Activated naive CD4-positive, alpha-beta T cell (primary cell): ENCODE results near the gene AIG1.

Experiments
- DNase-seq, 4 experiments: peaks; one replicate each; lab custom pipeline; 2025; lab: John Stamatoyannopoulos, UW

AIG1 gene

DNA sequence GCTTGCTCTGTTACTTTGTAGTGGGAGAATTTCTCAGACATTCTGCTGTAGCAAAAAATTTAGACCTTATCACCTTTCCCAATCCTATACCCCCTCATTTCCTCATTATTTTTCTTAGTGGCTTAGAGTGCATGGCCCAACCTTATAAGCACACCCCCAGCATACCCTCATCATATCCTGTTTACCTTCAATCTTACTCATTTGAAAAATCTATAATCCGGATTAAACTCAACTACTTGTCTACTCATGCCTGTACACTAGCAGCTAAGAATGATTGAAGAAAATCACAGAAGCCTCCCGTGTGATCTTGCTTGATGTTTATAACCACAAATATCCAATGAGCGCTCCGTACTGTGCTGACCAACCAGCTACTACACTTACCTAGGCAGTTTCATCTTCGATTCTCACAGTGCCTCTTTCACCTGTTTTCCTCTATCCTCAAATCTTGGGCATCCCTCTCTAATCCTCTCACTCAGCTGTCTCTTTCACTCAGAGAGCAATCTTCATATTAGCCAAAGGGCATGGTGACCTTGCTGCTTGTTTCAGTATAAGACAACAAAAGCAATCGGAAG, 36.6 kb downstream of the AIG1 start:
- no peak for DNase-seq

DNA sequence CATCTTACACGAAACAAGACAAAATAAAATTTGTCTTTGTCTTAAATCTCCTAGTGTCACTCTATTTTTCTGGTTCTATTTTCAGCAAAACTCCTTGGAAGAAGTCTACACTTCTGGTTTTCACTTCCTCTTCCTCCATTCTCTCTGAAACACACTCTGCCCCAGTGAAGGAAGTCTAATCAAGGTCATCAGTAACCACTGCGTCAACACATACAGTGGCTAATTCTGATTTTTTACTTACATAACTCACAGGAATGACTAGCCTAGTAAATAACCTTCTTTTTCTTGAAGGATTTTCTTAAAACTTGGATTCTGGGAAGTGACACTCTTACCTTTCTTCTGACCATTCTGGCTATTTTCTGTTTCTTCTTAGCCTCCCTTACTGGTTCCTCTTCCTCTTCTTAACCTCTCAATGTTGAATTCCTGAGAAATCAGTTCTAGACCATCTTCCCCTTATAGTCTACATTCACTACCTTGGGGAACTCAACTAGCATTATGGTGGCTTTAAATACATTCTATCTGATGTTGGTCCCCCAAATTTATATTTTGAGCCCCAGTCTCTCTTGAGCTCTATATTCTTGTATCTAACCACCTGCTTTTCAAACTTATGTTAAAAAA, 37.5 kb downstream of the AIG1 start:
- DNase-seq: no peak

DNA sequence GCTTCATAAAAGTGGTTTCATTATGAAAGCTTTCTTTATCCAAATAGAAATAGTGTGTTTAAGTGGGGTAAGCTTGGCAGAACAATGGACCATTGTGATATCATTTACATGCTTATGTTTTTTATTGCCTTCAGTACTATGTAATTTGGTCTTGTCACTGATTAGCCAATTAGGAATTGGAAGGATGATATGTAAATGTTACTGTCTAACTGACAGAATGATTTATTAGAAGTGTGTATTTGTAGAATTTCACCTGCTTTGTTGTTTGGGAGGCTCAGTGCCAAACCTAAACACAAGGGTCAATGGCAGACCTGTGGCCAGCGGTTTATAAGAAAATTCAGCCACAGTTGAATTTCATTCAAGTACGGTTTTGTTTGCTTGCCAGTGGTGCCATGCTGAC, 39.0 kb downstream of the AIG1 start:
- DNase-seq: no peak

DNA sequence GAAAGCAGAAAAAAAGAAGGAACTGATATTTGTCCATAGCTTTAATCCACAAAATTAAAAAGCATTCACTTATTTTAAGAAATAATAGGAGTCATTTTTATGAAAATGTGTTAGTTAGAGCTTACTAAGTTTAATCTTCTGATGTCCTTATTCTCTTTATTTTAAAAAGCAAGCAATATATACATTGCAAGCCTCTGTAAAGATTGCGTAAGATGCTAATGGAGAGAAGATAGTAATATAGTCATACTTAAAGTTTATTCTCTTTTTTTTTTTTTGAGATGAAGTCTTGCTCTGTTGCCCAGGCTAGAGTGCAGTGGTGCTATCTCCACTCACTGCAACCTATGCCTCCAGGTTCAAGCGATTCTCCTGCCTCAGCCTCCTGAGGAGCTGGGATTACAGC, 39.7 kb downstream of the AIG1 start:
- no peak for DNase-seq

DNA sequence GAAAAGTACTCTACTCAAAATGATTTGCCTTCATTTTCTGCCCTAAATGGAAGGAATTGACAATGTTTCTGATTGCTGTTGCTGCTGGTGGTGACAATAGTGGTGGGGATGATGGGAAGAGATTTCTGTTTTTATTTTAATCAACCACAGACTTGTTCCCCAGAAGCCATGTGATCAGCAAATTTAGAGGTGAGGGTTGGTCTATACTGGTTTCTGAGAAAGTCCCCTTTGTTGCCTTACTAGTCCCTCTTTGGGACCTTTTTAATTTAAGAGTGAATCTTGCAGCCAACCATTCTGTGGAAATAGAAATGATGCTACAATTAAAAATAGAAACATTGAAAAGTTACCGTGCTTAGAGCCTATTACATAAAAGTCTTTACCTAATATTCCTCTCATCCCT, 43.2 kb downstream of the AIG1 start:
- DNase-seq: no peak

DNA sequence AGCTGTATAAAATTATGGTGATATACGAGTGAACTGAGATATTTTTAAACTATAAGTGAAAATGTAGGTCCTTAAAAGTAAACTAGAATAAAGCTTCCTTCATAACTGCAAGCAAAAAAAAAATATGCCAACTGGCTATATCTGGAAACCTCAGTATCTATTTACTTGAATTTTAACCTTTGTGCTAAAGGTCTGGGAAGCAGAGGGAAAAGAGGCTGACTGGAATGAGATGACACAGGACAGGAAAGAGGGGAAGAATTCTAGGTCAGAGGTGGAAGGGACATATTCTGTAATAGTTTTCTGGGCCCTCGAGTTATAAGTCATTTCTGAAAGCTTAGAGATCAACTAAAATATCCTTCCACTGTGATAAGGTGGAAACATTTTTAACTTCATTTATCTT, 46.8 kb downstream of the AIG1 start:
- DNase-seq: no peak

DNA sequence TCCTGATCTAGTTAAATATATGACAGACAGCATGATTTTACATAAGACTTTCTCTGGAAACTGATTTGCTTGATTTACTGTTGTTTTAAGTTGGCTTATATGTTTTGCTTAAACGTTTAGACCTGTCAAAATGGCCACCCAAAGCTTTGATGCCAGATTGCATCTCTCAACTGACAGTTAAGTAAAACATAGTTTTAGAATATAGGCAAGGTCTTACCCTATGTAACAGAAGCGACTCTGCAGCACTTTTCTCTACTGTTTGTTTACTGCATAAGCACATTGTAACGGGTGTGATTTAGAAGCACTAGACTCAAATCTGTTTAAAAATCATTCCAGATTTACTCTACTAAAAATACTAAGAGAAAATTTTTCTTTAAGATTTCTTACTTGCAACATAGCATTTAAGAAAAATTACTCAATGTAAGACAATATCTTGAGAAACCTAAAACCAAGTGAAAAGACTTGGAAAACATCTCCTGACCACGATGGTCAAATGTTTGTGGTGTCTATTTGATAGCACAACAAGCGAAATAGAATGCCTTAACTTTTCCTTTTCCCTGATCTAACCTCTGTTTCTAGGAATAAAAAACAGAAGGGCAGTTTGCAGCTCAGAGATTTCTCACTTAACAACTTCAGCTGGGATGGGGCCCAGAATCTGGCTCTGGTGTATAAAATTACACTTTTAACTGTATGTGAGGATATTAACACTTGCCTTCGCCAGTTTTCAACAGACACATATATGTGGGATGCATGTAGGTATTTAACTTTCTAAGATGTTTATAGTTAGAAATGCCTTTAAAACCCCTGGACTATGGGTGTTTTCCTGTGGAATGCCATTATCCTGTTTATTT, 47.4 kb downstream of the AIG1 start:
- no peak for DNase-seq

DNA sequence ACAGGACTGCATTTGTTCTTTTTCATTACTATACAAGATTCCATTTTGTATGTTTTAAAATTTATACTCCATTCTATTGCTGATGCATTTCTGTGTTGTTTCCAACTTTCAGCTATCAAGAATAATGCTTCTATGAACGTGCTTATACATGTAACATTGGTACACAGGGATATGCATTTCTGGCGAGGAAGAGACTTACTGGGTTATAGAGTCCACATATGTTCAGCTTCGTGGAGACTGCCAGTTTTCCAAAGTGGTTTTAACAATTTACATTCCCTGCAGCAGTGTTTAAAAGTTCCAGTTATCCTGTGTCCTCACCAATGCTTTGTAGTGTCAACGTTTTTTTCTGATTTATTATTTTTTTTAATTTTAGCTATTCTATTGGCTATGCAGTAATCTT, 48.5 kb downstream of the AIG1 start:
- no peak for DNase-seq

DNA sequence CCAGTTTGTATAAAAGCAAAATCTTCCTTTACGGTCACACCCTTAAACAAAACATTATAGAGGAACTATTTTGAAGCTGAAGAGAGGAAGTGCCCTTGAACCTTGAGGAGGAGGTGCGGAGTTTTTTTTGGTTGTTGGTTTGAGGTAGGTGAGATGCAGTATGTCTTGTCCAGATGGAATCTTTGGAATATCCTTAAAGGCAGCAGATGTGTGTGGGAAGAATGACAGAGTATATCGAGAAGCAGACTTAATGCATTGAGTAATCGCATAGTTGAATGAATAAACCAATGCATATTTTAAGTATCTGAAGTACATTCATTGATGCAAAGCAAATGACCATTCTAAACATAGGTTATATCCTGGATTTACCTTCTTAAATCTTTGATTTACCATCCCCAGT, 49.9 kb downstream of the AIG1 start:
- no peak for DNase-seq

DNA sequence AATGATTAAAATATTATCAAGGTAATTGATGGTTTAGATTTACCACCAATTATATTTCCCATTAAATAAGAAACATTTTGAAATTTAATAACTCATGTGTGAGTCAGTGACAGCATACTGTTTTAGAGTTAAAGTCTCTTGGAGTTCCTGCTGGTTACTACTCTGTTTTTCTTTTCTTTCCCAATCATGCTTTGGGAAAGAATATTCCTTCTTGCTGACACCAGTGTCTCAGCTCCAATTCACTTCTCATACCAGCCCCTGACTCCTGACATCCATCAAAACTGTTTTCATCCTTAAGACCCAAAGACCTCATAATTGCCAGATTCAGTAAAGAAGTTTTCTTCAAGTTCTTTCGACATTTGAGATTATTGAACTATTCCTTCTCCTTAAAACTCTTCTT, 50.3 kb downstream of the AIG1 start:
- DNase-seq: no peak

DNA sequence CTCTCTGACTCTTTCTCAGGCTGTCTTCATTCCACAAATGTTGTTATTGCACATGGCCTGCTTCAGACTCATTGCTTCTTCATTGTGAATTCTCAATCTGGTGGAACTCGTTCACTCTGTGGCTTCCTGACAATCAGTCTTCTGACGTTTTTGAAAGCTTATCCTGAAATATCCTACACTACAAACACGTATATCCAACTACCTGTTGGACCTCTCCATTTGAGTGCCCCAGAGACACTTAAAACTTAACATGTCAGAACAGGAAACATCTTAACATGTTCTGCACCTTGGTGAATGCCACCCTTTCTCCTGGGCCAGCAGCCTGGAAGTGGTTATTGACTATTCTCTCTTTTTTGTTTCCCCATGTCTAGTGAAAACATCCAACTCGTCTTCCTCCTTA, 50.8 kb downstream of the AIG1 start:
- no peak for DNase-seq

DNA sequence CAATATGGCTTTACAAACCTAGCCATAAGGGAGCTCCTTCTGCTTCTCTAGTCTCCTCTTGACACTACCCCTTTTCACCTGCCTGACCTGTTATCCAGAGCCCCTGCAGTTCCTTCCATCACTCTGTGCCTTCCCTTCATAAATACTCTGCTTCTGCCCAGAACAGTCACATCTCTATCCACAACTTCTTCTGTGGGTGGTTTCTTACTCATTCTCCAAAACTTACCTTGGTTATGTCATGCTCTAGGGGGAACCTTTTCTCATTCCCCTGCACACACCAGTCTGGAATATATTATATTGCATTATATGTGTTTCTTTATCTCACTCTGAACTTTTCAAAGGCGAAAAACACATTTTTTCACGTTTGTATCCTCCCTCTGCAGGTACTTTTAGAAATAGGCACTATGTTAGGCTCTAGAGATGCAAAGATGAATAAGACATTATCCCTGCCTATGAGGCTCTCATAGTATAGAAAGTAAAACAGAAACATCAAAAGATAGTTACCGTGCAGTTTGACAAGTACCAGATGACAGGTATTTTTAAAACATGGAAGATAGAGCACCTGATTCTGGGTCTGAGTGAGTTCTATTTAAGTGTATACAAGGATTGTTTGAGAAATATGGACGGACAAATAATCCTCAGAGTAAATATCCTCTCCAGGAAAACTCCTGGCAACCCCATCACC, 51.5 kb downstream of the AIG1 start:
- DNase-seq: no peak

DNA sequence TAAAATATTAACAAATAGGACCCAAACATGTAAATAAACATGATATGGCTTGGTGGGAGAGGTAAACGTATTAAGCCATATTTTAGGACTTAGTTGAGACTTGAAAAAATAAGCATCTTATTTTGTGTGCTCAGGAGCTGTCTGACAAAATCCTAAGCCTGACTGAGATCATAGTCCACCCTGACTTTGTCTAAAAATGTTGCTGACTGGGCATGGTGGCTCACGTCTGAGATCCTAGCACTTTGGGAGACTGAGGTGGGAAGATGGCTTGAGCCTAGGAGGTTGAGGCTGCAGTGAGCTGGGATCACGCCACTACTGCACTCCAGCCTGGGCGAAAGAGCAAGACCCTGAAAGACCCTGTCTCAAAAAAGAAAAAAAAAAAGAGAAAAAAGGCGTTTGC, 52.1 kb downstream of the AIG1 start:
- DNase-seq: no peak

DNA sequence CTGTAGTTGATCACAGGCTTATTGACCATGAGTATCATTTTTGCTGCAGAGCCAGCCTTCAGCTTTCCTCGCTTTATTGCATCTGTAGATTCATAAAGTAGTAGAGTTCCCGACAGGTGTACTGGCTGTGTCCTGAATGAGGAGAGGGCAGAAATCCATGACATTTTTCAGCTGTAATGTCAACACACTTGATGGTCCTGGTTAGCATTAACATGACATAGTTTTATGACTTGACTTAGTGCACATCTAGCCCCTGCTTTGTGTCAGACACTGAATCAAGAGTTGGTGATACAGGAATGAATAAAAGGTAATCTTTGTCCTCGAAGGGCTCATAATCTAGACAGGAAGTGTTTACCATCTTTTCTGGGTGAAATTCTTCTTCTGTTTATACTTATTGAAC, 55.0 kb downstream of the AIG1 start:
- DNase-seq: no peak

DNA sequence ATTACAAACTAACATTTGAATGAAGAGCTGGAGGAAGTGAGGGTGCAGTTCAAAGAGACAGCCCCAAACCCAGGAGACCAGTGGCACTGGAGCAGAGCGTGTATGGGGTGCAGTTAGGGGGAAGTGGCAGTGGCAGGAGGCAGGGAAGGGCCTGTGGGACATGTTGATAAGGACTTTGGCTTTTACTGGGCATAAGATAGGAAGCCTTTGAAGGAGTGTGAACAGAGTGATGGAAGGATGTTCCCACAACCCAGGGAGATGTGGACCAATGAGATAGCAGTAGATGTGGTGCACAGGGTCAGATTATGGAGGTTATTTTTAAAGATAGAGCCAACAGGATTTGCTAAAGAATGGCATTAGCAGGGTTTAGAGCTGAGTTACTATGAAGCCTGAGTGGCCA, 56.4 kb downstream of the AIG1 start:
- DNase-seq: no peak

DNA sequence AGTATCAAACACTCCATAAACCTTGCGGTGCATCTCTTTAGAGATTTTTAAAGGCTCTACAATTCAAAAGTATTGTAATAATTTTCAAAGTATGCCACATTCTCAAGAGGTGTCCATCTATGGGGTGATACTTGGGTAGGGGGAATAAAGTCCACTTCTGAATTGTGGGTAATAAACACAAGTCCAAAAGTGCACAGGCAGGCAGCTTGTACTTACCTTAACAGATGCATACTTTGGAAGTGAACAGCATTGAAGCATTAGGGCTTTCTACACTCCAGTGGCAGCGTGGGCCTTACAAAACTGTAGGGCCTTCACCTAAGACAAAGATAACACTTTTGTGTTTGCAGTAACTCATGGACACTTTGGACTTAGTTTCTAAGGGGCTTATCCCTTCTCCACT, 58.6 kb downstream of the AIG1 start:
- DNase-seq: no peak

DNA sequence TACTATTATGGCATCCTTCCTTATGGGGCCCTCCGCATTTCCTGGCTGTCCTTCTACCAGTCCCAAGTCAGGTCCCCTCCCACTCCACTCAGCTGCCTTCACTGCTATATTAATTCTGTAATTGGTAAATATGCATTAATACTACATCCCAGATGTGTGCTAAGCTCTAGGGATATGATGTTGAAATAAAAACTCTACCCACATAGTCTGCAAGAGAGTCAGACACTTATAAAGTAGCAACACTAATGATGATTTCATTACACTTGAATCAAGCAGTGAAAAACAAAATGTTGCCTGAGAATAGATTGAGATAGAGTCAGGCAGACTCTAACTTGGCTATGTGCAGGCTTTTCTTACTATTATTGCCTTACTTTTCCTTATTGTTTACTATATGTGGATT, 62.4 kb downstream of the AIG1 start:
- DNase-seq: no peak

DNA sequence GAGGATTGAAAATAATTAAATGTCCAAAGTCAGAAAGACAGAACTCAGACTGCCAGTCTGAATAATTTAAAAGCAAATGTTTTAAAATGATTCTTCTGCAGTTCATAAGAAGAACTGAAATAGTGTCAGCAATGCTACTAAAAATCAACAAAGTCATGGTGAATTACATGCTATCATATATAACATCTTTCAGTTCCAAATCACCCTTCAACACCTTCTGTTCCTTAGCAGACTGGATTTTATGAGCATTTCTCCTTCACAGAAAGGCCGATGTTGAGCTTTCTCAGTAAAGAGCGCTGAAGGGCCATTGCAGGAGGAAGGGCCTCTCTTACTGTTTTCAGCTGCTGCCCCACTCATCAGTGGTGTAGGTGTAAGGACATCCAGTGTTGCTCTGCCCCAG, 63.3 kb downstream of the AIG1 start:
- no peak for DNase-seq

DNA sequence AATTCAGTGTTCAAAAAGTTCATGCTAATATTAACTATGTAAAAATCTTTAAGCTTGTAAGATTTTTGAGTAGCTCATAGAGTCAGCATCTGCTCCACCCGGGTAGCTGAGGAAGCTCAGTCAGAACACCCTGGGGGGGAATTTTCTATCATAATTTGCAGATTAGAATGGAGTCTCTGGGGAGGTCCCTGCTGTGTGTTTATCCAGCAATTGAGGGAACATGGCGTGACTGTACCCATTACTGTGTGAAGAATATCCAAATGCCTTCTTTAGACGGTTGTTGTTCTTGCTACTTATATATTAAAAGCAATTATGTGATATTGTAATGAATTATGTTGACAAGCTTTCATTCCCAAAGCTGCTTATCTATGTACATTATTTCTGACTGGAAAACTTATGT, 64.8 kb downstream of the AIG1 start:
- DNase-seq: no peak

DNA sequence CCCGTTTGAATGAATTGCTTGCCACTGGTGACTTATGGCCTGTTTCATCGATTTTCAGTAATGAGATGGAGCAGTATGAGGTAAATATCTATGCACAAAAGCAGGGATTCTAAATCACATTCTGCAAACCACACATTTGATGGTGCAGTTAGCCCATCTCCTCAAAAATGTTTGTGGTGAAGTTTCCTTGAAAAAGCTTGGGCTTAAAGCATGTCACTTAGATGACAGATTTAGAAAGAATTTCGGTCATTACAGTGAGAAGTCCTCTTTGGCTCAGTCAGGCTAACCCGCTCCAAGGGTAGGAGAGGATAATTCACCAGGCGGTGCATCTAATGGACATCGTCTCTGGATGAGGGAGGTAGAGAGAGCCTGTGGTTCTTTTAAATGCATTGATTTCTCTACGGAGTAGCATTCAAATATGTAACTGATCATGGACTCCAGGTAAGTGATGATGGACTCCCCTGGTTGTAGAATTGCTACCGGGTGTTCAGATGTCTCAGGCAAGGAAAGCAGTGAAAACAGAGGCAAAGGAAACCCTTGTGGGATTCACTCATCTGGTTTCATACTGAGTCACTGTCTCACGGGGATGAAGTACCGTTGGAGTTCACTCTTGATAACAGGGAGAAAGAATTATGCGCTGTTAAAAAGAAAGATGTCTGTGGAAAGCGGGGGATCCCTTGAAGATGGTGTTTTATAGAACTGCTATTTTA, 65.3 kb downstream of the AIG1 start:
- DNase-seq: no peak

DNA sequence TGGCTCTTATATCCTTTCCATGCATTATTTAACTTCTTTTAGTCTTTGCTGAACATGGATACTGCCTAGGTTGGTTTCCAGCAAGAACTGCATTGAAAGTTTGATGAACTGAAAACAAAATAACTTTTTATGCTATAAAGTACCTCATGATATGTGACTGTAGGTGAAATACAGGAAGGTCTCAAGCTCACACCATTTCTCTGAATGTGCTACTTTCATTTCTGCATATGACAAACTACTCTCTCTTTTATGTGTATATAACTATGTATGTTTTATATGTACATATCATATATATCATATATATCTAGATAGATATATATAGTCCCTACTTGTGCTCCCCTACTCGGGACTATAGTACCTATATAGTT, 65.9 kb downstream of the AIG1 start:
- DNase-seq: no peak

DNA sequence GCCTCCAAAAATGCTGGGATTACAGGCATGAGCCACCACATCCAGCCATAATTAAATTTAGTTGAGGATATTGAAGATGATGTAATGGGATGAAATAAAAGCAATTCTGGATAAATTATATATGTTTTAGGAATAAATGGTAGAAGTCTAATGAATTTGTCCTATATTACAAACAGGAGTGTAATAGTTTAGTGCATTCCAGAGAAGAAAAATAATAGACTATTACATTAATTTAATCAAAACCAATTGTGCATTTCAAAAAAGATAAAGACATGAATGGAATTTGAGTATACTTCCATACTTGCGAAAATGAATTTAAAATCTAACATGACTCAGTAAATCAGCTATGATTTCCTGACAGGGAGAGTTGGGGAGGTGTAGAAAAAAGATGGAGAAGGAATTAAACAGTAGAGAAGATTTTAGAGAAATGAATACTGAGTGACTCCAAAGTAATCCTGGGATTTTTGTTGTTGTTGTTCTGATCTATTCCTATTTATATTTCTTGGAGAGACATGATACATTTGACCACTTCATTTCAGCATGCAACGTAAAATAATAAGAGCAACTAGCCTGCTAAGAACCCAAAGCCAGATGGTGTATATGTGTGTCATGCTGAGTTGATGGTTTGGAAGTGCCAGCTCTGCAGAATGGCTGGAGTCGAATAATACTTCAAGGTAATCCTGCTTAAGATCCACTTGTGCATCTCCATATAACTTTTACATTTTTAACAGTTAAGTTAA, 67.4 kb downstream of the AIG1 start:
- no peak for DNase-seq
